Activated CD4-positive, CD25-positive, alpha-beta regulatory T cell (primary cell): ENCODE measurements around the gene THAP7.
"Not testable (repeated sequence)": the region's sequence is repeated elsewhere in the genome, so short reads cannot be mapped to it uniquely, and the experiment has no call there.

Experiments
- DNase-seq, 4 experiments: peaks; one replicate each; lab custom pipeline; 2025; lab: John Stamatoyannopoulos, UW

The THAP7 gene

GRCh38 chr22:21013657-21014201, 11.8 kb upstream of the THAP7 start:
- no peak for DNase-seq

DNA sequence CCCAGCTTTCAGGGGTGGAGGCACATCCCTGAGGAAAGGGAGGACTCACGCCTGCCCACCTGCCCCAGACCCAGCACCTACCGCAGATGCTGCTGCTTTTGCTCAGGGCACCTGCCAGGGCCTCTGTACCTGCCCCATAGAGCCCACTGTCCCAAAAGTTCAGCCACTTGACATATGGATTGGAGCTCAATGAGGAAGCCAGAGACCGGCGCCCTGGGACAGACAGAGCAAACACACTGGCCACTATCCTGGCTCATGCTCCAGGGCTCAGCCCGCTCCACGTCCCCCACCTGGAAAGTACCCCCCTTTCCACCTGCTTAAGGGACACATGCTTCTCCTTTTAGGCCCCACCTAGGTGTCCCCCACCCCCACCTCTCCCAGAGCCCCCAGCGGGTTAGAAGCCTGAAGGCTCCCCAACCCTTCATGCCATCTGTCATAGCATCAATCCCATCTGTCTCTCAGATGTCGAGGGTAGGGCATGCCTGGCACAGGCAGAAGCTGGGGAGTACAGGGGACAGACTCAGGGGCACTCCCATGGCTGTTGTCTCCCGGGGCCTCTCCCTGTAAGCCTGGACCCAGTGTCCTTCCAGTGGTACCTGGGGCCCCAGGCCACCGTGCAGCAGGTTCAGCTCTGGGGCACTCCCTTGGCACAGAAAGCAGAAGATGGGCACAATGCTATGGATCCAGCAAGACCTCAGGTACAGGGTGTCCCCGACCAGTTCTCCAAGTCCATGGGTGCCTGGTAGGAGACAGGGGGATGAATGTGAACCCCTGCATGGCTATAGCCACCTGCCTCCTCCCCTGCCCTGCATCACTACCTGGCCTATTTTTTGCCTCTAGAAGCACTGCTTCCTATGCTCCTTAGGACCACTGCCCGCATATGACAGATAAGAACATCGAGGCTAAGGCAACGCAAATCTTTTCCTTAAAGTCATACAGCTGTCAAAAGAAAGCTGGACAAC, 10.8 kb upstream of the THAP7 start:
- no peak for DNase-seq

DNA sequence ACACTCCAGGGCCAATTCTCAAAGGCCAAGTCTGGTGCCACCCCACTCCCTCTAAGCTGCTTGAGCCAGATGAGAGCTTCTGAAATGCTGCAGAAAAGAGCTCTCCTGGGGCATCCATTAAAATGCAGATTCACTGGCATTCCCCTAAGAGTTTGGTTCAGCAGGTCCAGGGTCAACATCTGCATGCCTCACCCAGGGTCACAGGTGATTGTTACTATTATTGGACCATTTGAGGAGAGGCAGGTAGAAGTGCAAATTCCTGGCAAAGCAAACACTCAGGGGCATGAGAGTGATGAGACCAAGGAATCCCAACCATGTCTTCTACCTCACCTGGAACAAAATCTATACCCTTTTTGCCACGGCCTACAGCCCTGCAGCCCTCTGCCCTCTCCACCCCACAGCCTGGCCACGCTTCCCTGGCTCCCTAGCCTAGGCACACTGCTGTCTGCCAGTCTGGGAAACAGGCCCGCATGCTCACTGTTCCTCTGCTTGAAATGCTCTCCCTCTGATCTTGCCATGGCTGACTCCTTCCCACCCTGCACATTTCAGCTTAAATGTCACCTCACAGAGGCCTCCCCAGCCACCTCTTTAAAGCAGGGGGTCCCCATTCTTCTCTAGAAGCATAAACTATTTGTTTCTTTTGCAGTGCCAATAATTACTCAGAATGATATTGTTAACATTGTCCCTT, 8.7 kb upstream of the THAP7 start:
- DNase-seq, result no peak

DNA sequence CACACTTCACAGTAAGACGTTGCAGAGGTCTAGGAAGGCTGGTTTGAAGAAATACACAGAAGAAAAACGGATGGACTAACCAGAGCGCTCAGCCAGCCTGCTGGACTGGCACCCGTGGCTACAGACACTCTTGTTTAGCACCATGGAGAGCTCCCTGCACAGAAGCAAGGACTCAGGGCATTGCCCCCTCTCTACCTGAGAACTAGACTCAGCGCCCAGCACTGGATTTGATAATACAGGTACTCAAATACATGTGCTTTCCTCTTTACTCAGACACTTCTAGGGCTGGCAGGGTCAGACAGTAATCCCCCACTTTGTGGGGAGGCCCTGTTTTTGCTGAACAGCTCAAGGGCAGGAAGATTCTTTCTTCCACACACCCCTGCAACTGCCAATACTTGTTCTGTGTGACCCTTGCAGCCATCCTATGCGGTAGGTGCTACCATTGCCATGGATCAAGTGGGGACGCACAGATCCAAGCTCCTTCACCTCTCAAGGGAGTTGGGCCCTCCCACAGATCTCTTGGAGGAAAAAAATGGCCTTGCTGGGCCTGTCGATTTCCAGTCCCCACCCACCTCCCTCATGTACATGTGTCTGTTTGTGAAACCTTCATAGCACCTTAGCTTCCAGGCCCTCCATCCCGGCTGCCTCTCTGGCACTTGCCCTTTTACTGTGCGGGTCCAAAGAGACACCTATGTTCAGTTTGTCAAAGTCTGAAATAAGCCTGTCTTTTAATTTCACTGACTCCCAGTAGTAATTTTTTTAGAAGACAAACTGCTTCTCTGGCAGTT, 7.9 kb upstream of the THAP7 start:
- no peak for DNase-seq

- DNase-seq, result not testable (repeated sequence)
These were observed 7.3 kb upstream of the THAP7 start for GRCh38 chr22:21009208-21009607.

DNA sequence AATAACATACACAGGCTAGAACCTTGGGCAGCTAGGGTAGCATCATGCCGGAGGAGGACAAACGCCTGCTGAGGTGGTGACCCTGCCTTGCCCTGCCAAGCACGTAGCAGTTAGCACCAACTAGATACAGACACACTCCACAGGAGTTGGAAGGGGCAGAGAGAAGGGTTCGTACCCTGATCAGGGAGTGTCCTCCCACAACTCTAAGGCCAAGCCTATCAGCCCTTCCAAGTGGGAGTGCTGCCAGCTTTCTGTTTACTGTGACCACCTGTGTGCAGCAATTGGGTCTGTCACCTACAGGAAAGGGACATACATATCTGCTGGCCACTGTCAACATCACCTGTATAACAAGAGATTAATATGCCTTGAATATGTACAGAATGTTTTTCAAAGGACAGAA, 1.9 kb upstream of the THAP7 start:
- no peak for DNase-seq

DNA sequence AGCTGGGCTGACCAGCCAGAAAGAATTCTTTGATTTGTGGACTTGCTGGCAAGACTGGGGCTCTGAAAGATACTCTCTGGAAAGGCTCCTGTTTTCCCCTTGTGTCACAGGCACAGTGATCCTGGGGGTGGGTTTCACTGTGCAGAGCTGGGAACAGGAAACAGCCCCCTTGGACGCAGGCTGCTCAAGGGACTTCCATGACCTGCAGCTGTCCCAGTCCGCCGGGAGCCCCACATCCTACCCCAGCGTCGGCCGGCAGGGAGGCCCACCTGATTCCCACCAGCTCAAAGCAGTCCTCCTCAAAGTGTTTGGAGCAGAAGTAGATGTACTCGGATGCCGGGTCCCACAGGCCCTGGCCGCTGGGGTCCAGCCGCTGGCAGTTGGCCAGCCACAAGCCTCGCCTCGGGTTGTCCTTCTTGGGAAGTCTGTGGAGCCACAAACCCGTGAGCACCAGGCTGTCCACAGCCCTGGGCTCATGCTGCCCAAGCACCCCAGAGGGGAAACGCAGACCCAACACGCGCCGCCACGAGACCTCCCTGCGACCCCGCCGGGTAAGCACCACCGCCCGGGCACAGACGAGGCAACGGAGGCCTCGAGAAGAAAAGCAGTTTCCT, 824 bp downstream of the THAP7 start:
- no peak for DNase-seq

- no peak for DNase-seq
These were observed 1.5 kb downstream of the THAP7 start for GRCh38 chr22:21000207-21000986.

DNA sequence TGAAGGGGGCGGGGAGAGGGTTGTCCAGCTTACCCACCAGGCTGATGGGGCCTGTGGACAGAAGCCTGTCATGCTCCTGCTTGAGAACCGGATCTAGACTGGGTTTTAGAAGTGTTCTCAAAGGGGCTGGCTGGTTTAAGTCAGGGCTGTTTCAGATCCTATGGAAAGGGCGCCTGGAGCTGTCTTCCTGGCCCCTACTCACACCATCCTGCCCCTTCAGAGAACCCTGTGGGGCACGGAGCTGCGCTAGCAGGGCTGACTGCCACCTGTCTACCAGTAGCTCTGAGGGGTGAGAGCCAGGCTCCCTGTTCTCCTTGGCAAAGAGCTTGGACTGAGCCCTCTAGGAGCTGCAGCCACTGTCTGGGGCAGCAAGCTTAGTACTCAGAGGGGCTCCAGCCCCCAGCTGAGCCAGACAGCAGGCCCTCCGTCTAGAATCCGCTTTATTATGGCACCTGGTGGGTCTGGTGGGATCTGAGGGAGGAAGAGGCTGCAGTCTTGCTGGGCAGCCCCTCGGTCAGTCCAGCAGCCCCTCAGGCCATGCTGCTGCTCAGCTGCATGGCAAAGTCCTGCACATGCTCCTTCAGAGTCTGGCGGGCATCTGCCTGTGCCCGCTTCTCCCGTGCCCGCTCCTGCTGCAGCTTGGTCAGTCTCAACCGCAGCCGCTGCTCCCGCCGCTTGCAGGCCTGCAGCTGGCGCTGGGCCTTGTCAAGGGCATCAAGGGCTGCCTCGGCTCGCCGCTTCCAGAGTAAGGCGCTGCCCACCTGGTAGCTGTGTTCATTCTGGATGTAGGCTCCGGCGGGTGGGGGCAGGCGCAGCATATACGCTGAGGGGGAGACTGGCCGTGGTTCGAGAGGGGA, 2.3 kb downstream of the THAP7 start:
- no peak for DNase-seq

DNA sequence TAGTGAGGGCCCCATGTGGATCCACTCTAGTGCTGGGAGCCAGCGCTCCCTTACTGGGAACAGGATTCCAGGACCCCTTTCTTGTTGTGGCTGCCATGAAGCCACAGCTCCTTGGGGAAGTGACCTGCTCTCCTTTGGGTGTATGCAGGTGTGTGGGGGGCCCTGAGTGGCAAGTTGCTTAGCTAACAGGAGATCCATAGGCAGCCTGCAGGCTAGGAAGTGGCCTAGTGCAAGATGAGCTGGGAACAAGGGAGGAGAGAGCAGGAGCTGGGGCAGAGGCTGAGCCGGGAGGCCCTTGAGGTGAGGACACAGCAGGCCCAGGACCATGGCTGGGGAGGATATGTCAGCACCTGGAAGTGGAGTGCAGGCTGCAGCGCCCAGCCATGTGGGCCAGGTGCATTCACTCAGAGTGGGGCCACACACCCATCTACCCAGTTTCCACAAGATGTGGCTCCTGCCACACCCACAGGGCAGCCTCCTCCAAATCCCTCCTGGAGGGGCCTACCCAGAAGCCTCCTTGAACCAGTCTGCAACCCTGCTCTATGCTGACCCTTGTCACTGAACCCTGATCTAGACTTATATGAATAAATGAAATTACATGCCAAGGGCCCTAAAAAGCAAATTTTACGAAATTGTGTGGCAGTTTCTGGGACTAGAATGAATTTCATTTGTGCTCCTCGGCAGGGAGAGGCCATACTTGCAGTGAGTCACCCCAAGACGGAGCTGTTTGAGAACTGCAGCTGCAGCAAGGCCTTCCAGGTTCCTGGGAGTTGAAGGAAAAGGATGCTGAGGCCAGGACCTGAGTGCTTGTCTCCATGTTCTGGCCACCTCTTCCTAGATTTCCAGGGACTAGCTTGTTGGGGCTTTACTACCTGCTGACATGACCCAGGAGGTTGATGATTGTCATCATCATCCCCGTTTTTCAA, 3.2 kb downstream of the THAP7 start:
- no peak for DNase-seq

GRCh38 chr22:20997536-20998257, 4.2 kb downstream of the THAP7 start:
- DNase-seq, result no peak

DNA sequence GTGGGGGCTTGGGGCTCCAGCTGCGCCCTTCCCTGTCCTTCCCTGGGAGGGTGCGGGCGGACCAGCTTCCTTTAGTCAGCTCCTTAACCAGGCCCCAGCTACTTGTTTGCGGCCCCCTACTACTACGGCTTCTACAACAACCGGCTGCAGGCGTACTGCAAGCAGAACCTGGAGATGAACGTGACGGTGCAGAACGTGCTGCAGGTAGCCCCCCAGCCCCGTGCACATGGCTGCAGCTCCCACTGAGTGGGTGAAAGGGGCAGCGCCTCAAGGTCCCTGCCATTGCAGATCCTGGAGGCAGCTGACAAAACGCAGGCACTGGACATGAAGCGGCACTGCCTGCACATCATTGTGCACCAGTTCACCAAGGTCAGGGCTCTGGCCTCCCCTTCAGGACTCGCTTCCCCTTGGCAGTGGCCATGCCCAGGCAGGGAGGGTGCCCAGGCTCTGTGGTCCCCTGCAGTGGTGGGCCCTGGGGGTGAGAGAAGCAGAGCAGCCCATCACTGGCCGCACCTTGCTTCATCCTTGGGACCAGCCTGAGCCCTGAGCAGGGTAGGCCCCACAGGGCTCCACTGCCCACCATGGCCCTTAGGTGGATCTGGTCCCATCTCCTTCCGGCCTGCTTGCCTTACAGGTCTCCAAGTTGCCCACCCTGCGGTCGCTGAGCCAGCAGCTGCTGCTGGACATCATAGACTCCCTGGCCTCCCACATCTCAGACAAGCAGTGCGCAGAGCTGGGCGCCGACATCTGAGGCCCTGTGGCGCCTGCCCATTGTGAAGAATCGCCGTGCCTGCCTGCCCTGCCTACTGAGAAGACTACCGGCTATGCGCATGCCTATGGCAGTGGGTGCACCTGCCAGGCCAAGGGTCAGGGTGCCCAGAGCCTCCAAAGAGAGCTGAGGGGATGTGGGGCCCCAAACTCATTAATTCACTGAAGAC, 5.1 kb downstream of the THAP7 start:
- DNase-seq, result no peak

DNA sequence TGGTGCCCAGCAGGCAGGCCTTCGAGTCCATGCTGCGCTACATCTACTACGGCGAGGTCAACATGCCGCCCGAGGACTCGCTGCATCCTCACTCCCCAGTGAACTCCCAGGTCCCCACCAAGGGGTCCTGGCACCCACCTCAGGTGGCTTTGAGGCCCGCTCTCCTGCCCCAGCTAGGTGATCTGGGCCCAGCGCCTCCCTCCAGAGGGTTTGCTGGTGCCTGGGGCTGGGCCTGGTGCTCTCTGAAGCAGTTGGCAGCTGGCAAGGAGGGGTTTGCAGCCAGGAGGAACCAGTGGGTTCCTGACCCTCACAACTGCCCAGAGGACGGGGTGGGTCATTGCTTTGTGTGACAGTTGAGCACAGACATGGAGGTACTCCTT, 5.9 kb downstream of the THAP7 start:
- DNase-seq, result no peak

GRCh38 chr22:20995329-20996030, 6.4 kb downstream of the THAP7 start:
- DNase-seq, result no peak

- DNase-seq, result no peak
These were observed 7.0 kb downstream of the THAP7 start for GRCh38 chr22:20994902-20995241.

GRCh38 chr22:20994128-20994901, 7.6 kb downstream of the THAP7 start:
- no peak for DNase-seq
